ENCODE measurements around the gene SEC16A.

Gene SEC16A

DNA sequence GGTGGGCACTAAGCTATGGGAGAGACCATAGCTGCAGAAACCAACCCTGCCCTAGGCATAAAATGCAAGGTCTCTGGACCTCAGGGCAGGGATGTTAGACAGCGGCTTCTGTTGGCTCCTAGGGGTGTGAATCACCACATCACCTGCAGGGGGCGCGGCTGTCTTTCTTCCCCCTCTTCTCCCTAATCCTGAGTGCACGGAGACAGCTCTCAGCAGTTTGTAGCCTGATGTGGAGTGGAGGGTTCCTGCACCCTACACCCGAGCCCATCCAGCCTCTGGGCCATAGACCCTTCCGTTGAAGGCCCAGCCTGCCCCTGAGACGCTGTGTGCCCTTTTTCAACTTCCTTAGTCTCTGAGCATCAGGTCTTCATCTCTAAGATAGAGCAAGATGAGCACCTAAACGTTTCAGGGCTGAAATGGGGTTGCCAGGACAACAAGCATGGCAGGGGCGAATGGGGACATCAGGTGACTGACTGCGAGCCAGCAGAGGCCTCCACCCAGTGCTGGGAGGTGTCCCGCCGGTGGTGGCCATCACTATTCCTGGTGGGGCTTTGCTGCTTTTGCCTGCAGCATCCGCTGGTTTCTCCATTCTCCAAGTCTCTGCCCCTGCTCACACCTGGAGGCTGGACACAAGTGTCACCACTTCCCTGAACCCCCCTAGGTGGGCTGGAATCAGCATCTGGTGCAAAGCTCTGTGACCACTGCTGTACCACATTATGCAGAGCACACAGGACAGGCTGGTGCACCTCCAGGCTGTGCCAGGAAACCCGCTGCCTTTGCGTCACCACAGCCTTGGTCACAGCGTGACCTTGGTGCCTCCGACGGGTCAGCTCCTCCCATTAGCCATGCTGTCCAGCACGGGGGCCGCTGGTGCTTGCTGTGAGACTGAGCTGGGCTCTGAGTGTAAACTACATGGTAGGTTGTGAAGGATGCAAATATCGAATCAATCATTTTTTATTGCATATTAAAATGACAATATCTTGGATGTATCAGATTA is 2.5 kb upstream of the SEC16A start:
- FAIRE-seq (no peak), DNase-seq (ENCODE audit: low spot score) (peak; percentile 78)

DNA sequence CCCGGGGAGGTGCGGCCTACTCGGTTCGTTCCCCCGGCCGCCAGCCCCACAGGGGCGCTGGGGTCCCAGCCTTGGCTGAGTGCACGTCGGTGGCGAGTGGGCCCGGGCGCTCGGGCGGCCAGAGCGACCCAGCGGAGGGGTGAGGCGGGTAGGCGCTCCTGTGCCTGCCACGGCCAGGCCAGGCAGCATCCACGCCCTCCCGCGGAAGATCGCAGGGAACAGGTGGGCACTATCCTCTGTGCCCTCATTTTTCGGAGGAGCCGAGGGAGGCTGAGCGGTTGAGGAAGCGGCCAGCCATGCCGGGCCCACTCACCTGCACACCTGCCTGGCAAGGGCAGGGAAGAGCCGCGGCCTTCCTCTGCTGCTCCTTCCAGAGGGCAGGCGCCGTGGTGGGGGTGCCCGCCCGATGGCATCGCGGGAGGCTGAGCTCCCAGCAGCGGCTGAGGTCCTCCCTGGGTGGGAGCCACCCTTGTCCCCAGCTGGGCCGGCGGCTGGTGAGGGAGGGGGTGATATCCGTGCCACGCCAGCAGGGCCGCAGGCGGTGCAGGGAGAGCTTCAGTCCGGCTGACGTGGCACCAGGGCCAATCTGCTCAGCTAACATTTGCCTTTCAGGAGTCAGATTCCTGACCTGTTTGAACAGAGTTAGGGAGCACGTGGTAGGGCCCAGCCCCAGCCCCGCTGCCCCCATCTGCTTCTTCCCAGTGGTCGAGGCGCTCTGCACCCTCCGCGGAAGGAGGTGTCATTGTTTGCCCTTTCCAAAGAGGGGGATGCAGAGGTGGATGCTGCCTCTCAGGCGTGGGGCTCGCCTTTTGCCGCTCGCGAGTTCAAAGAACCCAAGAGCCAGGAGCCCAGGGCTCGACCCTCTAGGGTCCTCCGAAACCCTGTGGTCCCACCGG is 1.6 kb upstream of the SEC16A start:
- no peak for FAIRE-seq
- DNase-seq (ENCODE audit: low spot score): no peak

DNA sequence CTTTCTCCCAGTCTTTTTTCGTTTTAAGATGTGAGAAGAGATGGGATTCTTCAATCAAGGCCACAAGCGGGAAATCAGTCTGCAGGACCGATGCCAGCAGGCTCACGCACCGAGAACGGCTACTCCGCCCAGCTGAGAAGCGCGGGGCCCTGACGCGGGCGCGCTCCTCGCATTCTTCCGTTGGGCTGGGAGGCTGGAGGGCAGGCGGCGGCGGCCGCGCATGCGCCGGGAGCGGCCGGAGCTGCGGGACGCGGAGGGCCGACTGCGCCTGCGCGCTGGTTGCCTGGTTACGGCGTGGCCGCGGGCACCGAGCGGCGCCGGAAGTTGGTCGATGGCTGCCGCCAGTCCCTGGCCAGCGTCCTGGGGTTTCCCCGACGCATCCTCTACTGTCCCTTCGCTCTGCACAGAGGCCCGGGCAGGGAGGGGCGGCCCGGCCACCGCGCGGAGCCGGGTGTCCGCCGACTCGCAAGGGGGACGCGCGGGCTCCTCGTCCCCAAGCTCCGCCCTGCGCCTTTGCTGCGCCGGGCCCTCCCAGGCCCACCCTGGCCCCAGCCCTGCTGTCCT is 831 bp upstream of the SEC16A start:
- peak; percentile 98 for DNase-seq (ENCODE audit: low spot score)
- FAIRE-seq: no peak

GRCh38 chr9:136482046-136482792 is 621 bp downstream of the SEC16A start:
- DNase-seq (ENCODE audit: low spot score): no peak
- FAIRE-seq: no peak

DNA sequence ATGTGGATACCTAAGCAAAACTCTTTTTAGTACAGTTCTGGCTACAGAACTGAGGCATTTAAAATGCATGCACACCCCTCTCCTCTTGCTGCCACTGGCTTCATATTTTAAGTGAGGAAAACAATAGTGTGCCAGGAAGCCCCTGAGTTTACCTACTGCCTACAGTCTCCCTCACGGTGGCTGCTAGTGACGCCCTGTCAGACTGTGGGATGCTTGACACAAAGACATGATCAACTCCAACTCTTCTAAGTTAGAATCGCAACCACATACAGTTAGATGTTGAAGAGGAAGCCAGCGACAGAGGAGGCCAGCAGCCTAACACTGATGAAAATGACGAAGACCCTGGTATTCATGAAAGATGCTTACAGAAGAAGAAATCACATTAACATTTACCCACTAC is 1.3 kb downstream of the SEC16A start:
- FAIRE-seq (no peak), DNase-seq (ENCODE audit: low spot score) (no peak)

- no peak for DNase-seq (ENCODE audit: low spot score)
- FAIRE-seq: no peak
Measured at GRCh38 chr9:136476369-136477150, 6.3 kb downstream of the SEC16A start.

- FAIRE-seq (no peak), DNase-seq (ENCODE audit: low spot score) (no peak)
Measured at GRCh38 chr9:136474974-136475865, 7.6 kb downstream of the SEC16A start.

DNA sequence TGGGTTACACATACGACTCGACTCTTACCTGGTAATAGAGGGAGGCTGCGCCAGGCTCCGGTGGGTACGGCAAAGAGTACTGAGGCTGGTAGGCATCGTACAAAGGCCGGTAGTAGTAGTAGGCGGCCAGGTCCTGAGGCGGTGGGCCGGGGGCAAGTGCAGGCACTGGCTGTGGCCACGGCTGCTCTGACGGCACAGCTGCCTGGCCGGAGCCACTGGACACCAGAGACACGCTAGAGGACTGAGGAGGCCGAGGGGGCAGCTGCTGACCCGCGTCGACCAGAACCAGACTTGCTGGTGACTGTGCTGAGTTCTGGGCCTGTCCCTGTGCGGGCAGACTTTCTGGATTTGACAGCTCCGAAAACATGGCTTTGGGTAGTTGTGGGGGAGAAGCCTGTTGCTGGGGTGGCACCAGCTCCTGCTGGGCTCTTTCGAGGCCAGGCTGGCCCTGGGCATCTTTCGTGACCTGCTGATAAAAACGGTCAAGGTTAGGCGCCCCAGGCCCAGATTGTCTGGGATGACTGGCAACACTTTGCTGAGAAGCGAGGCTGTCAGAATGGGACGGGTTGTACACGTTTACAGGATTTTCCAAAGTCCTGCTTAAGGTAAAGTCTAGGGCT is 8.7 kb downstream of the SEC16A start:
- FAIRE-seq (no peak), DNase-seq (ENCODE audit: low spot score) (no peak)

DNA sequence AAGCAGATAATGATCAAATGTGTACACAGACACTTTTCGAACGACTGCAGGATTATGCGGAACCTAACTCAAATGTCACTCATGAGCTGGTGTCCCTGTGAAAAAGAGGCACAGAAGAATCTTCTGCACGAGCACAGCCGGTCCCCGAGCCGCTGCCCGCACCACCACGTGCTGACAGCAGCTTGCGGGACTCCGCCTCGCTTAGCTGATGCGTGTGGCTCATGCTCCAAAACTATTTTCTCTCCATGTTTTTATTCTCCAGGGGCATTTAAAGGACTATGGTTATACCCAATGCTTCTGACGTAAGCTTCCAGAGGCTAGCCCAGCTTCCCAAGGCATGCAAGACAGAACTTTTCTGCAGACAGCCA is 9.5 kb downstream of the SEC16A start:
- DNase-seq (ENCODE audit: low spot score) (no peak), FAIRE-seq (no peak)

DNA sequence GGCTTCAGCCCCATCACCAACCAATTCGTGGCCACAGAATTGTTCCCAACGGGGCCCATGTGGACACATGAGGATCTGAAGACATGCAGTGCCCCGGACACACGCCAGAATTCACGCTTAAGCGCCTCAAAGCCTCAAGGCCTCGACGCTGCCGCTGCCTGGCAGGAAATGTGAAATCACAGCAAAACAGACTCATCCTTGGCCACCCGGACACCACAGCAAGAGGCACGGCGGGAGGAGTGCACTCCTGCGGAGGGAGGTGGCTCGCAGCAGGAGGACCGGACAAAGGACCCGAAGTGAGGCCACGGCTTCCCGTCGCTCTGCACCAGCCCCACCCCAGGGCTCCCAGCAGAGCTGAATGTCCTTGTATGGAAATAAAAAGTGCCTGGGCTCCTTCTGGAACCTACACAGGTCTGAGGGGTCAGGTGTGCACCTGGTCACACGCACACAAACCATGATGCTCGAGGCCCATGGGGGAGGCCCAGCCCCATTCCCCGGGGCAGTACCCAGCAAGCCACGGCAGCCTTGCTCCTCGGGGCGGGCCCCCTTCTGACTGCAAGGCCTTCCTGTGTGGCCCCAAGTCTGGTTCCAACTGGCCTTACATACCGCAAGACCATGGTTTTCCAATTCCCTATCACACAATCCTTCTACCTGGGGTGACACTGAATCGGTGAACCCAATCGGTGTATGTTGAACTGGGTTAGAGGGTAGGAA is 10.0 kb downstream of the SEC16A start:
- no peak for FAIRE-seq
- no peak for DNase-seq (ENCODE audit: low spot score)

GRCh38 chr9:136471802-136472487 is 10.9 kb downstream of the SEC16A start:
- FAIRE-seq: no peak
- DNase-seq (ENCODE audit: low spot score): no peak

GRCh38 chr9:136470792-136471469 is 11.9 kb downstream of the SEC16A start:
- FAIRE-seq: no peak

GRCh38 chr9:136470356-136470755 is 12.5 kb downstream of the SEC16A start:
- DNase-seq (ENCODE audit: low spot score) (no peak), FAIRE-seq (no peak)

More at GRCh38 chr9:136470792-136471469, 11.9 kb downstream of the SEC16A start:
- no peak for DNase-seq (ENCODE audit: low spot score)

GRCh38 chr9:136467766-136468165 is 15.1 kb downstream of the SEC16A start:
- FAIRE-seq: no peak

GRCh38 chr9:136466155-136466541 is 16.7 kb downstream of the SEC16A start:
- no peak for DNase-seq (ENCODE audit: low spot score)
- no peak for FAIRE-seq

More at GRCh38 chr9:136467766-136468165, 15.1 kb downstream of the SEC16A start:
- DNase-seq (ENCODE audit: low spot score): no peak

DNA sequence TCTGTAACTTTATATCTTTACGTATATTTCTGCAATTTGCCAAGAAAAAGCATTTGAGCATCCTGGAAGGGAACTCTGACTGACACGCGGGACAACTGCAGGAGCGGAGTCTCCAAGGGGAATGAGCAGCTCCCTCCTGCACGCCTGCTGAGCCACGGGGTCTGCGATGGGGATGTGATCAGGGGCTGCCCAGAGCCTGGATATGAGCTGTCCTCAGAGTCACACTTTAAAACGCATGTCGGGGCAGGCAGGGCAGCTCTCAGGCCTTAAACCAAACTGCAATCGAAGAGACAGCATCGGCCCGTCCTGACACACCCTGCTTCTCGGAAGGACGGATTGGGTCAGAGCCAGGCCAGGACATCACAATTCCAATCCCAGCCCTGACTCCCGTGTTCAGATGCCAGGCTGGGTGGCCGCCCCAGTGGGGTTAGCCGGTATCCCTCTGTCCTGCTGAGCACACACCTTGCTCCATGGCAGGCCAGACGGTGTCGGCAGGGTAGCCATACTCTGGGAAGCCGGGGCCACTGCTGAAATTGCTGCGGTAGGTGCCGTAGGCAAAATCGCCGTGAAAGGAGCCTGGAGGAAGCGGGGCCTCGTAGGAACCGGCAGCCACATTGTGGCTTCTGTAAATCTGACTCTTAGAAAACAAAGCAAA is 17.2 kb downstream of the SEC16A start:
- DNase-seq (ENCODE audit: low spot score): no peak
- FAIRE-seq: no peak
